NK-92 (cell line): ENCODE data around the gene NAV1.

ENCODE experiments used
- DNase-seq: peaks from one replicate; lab custom pipeline; 2025; ENCODE audit not compliant: unreplicated experiment; lab: John Stamatoyannopoulos, UW

NAV1 gene

DNA sequence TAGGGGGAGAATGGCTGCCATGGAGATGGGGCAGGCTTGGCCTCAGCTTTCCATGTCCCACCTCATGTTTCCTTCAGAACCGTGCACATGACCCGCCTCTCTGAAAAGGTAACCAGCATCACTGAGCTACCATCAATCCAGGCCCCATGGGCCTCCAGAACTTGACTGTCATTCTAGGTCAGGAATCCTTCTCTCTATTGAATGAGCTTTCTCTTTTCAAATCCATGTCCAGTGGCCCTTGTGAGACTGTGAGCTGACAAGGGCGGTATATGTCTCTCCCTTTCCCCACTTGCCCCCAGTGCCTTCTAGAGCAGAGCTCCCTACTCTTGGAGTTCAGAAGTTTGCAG, 36.4 kb upstream of the NAV1 start:
- DNase-seq: no peak

- no peak for DNase-seq
These were observed 35.3 kb upstream of the NAV1 start for GRCh38 chr1:201503397-201504176.

DNA sequence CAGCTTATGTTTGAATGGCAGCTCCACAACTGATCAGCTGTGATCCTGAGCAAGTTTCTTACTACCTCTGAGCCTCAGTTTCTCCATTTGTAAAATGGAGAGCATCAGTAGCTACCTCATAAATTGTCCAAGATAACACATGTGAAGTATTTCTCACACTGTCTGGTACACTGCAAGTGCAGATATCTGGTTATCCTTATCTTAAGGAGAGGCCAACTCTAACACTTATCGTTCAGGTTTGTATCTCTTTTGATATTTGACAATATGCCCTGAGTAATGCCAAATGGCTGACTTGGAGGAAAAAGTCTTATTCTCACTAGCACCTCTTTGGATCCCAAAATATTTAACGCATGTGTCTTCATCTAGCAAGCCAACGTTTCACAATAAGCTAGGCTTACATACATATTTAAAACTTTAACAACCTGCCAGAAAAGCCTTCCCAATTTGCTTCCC, 34.7 kb upstream of the NAV1 start:
- DNase-seq: no peak

DNA sequence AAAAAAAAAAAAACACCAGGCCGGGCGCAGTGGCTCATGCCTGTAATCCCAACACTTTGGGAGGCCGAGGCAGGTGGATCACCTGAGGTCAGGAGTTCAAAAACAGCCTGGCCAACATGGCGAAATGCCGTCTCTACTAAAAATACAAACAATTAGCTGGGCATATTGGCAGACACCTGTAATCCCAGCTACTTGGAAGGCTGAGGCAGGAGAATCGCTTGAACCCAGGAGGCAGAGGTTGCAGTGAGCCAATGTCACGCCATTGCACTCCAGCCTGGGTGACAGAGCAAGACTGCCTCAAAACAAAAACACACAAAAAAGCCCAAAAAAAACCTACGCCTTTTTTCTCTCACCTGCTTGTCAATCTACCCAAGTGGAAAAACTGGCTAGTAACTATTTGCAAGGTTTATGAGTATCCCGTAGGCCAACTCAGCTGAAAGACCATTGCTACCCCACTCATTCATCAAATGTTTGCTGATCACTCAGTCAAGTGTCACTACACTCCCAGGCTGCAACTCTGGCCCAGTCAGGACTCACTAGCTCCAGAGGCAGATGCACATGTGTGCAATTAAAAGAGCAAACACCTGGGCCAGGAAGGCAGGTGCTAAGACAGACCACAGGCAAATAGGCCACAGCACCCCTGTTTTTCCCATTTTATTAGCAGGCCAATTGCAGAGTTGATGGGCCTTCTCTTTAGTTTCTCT, 34.0 kb upstream of the NAV1 start:
- DNase-seq: no peak

DNA sequence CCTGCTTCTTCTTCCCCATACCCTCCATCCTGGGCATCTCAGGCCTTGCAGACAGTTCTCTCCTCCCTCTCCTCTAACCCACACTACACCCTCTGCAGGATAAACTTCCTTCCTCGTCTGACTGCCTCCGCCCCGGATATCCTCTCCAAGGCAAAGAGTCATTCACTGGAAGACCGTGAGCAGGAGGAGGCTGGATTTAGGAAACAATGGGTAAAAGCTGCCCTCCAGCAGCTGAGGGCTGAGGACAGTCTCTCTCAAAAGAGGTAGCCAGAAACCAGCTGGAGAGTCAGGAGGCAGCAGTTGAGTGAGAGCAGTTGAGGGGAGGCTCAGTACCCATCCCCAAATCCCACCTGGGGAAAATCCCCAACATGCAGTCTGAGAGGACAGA, 33.4 kb upstream of the NAV1 start:
- DNase-seq: no peak

DNA sequence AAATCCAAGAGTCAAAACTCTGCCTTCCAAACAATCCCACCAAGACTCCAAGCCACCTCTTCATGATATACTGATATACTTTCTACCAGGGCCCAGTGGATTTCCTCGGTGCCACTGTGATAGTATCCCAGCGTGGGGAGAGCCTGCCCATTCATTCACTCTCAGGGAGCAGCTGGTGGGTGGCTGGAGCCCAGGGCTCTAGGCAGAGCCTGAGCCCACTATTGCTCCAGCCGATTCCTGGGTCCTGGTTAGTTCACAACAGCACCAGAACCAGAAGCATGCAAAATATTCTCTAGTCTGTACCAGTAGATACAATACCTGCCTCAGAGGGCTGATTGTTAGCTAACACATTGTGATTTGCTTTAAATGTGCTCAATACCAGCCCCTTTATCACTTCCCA, 32.8 kb upstream of the NAV1 start:
- no peak for DNase-seq

DNA sequence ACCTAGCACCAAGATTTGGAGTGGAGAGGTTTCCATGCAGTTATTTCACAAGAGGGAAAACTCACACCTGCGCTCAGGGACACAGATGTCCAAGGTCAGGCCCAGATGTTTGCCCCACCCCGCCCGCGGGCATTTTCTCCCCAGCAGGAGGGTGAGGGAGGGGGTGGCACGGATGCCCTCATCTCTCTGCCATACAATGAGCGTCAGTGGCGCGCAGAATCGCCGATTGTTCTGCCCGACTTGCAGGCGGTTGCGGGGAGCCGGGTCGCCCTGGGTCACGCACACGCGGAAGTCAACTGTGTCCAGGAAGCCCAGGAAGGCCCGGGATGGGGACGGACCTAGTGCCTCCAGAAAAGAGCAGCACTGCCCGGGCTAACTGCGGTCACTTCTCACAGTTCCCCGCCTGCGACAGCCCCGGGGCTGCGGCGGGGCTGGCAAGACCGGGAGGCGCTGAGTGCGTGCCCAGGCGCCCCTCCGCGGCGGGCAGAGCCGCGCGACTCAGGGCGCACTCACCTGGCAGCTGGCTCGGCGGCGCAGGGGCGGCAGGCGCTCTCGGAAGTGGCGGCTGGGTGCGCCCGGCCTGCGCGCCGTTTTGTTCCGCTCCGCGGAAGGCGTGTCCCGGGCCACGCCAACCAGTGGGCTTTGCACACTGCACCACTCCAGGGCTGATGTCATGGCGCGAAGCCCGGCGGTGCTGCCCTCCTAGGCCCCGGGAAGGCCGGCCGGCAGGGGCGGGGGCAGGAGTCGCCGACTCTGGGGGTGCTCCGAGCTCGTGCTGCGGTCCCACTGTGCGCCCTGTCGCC, 32.2 kb upstream of the NAV1 start, which contains the start of gene CSRP1:
Gene CSRP1, minus strand, starts transcription at position 567 of the 803 bp plus-strand sequence. CDS start 10,820 bp downstream, outside the sequence.
- no peak for DNase-seq

- no peak for DNase-seq
These were observed 31.6 kb upstream of the NAV1 start for GRCh38 chr1:201507360-201507675.

DNA sequence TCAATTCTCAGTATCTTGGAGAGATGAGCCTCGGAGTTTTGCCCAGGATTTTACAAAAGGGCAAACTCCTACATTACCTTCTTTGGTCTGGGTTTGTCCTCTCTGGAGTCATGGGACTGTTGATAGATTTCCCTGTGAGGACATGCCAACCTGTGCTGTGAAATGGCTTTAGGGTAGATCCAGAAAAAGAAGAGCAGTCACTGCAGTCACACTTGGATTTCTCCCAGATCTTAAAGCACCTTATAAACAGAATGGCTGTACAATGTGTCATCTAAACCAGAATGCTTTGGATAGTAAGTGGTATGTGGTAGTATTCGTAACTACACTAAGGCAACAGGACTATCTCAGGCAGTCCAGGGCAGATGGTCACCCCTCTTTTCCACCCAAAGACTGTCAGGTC, 30.1 kb upstream of the NAV1 start:
- DNase-seq: no peak

GRCh38 chr1:201509601-201510374, 29.1 kb upstream of the NAV1 start:
- DNase-seq: no peak

GRCh38 chr1:201510734-201511133, 28.2 kb upstream of the NAV1 start:
- DNase-seq: no peak

- no peak for DNase-seq
These were observed 27.5 kb upstream of the NAV1 start for GRCh38 chr1:201511396-201511940.

DNA sequence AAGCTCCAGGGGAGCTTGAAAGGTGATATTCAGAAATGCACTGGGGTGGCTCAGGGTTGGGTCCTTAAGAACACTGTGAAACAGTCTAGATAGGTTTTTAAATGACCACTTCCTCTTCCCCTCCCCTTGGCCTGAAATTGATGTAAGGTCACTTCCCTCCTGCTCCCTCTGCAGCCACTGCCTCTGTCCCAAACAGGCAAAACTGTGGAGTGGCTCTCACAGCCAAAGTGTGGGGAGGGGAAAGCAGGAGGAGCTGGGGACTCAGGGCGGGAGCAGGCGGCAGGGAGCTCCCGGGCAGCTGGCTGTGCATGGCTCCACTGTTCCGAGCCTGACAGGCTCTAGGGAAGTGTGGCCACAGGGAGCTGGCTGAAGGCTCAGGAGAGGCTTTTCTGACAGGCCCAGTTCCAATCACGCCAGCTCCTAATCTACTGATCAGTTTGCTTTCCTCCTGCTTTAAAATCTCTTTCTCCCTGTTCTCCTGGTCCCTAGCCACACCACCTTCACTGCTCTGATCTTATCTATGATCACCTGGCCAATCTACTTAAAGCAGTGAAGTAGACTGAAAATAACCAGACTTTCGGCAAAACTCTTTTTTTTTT, 26.9 kb upstream of the NAV1 start:
- DNase-seq: no peak

GRCh38 chr1:201513498-201514243, 25.3 kb upstream of the NAV1 start:
- no peak for DNase-seq

DNA sequence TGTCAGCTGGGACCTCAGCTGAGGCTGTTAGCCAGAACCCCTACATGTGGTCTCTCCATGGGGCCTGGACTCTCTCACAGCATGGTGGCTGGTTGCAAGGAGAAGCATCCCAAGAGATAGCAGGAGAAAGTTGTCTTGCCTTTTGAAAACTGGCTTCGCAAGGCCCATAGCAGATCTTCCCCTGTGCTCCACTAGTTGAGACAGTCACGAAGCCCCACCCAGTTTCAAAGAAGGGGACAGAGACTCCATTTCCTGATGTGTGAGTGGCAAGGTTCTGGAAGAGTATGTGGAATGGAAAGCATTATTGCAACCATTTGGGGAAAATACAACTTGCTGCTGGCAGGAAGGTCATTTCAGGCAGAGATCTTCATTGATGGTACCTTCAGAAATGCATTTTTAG, 24.5 kb upstream of the NAV1 start:
- DNase-seq: no peak

GRCh38 chr1:201515062-201515750, 23.7 kb upstream of the NAV1 start:
- no peak for DNase-seq

GRCh38 chr1:201515895-201516294, 23.0 kb upstream of the NAV1 start:
- no peak for DNase-seq

DNA sequence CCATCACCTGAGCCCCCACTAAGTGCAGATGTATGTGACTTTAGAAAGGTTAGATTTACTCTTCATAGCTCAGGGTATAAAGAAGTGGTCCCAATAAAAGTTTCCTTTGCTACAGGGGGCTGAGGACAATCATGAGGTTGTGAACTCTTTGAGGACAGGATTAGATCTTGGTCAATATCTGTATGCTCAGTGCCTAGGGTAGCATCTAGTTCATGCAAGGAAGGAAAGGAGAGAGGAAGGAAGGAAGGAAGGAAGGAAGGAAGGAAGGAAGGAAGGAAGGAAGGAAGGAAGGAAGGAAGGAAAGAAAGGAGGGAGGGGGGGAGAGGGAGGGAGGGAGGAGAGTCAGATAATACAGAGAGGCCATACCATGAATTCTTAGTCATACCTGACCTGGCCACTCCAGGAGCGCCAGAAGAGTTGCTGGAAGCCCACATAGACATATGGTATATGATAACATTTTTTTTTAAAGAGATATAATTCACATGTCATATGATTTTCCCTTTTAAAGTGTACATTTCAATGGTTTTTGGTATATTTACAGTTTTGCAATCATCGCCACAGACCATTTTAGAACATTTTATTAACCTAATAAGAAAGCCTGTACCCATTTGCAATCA, 22.3 kb upstream of the NAV1 start:
- DNase-seq: no peak

- DNase-seq: no peak
These were observed 21.3 kb upstream of the NAV1 start for GRCh38 chr1:201517631-201518030.
